Activated CD8-positive, alpha-beta memory T cell treated with anti-CD3 and anti-CD28 coated beads, Interleukin-2, amount 50 U/mL, for 24 hours (primary cell): ENCODE data around the gene LDB3.
"Not testable (repeated sequence)": the region's sequence is repeated elsewhere in the genome, so short reads cannot be mapped to it uniquely, and the experiment has no call there.

Source experiments
- DNase-seq: peaks from one replicate; pipeline ENCODE4 v3.0.0-alpha.2; 2020; ENCODE audit errors: extremely low read depth

The LDB3 gene

GRCh38 chr10:86668297-86669165 is at the start of gene LDB3:
TSS of gene LDB3 (plus strand) at chr10:86668511. CDS start at chr10:86668692, 181 bp downstream.
- no peak for DNase-seq

- DNase-seq, result no peak
These were observed 40.0 kb upstream of the LDB3 start for GRCh38 chr10:86628311-86628710.

GRCh38 chr10:86630079-86630478 is 38.2 kb upstream of the LDB3 start:
- DNase-seq, result no peak

GRCh38 chr10:86632009-86632800 is 36.1 kb upstream of the LDB3 start:
- no peak for DNase-seq

- DNase-seq, result no peak
These were observed 35.4 kb upstream of the LDB3 start for GRCh38 chr10:86632951-86633350.

GRCh38 chr10:86635402-86635801 is 32.9 kb upstream of the LDB3 start:
- DNase-seq, result no peak

- DNase-seq, result no peak
These were observed 32.0 kb upstream of the LDB3 start for GRCh38 chr10:86636311-86636710.

- no peak for DNase-seq
These were observed 26.3 kb upstream of the LDB3 start for GRCh38 chr10:86642021-86642420.

GRCh38 chr10:86642499-86642898 is 25.8 kb upstream of the LDB3 start:
- no peak for DNase-seq

- DNase-seq, result no peak
These were observed 24.0 kb upstream of the LDB3 start for GRCh38 chr10:86644152-86644793.

- DNase-seq, result no peak
These were observed 23.4 kb upstream of the LDB3 start for GRCh38 chr10:86644794-86645445.

GRCh38 chr10:86645621-86646165 is 22.6 kb upstream of the LDB3 start:
- not testable (repeated sequence) for DNase-seq

GRCh38 chr10:86646532-86646931 is 21.8 kb upstream of the LDB3 start:
- no peak for DNase-seq

- DNase-seq, result no peak
These were observed 21.4 kb upstream of the LDB3 start for GRCh38 chr10:86646933-86647332.

- DNase-seq, result no peak
These were observed 20.3 kb upstream of the LDB3 start for GRCh38 chr10:86647773-86648703.

- DNase-seq, result no peak
These were observed 19.4 kb upstream of the LDB3 start for GRCh38 chr10:86648704-86649427.

GRCh38 chr10:86649471-86650150 is 18.7 kb upstream of the LDB3 start:
- no peak for DNase-seq

- DNase-seq, result no peak
These were observed 18.2 kb upstream of the LDB3 start for GRCh38 chr10:86650151-86650550.

- no peak for DNase-seq
These were observed 17.3 kb upstream of the LDB3 start for GRCh38 chr10:86651021-86651471.
